Measurements from ENCODE around the gene ASGR2.

DNA sequence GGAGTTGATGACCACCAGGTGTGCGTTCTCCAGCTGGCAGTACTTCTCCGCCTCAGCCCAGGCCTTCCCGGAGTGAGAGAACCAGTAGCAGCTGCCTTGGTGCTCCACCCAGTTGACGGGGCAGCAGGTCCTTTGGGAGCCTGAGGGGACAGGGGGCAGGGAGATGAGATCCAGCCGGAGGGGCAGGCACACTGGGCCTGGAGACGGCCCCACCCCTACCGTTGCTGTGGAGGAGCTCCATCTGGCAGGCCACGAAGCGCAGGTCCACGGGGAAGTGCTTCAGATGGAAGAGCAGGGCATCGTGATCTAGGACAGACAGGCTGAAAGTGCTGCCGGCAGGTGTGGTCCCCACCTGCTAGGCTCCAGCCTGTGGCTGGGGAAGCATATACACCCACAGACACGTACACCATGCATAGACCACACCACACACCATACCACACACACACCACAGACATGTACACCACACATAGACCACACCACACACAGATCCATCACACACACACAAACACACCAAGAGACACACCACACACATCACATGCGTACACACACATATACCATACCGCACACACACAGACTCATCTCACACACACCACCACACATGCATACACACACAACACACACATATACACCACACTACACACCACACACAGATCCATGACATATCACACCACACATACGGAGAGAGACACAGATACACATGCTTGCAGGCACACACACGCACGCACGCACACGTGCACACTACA, 7.4 kb downstream of the ASGR2 start:
- TF ChIP-seq, protein P1, sequence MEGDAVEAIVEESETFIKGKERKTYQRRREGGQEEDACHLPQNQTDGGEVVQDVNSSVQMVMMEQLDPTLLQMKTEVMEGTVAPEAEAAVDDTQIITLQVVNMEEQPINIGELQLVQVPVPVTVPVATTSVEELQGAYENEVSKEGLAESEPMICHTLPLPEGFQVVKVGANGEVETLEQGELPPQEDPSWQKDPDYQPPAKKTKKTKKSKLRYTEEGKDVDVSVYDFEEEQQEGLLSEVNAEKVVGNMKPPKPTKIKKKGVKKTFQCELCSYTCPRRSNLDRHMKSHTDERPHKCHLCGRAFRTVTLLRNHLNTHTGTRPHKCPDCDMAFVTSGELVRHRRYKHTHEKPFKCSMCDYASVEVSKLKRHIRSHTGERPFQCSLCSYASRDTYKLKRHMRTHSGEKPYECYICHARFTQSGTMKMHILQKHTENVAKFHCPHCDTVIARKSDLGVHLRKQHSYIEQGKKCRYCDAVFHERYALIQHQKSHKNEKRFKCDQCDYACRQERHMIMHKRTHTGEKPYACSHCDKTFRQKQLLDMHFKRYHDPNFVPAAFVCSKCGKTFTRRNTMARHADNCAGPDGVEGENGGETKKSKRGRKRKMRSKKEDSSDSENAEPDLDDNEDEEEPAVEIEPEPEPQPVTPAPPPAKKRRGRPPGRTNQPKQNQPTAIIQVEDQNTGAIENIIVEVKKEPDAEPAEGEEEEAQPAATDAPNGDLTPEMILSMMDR (conservative IDR thresholded peaks at IDR 0.05; ENCODE audit: low read length): no peak
- no peak for TF ChIP-seq EZH2phosphoT487 (IDR thresholded peaks at IDR 0.05; ENCODE audit: borderline replicate concordance, low read depth, low read length)
